Endometrial microvascular endothelial cells (primary cell): ENCODE results near the gene ANXA4. TPM values are rescaled to one million over a fixed set of nuclear protein-coding genes. Genes with fewer than 3 reads are reported as not detected.
"Not testable (repeated sequence)": the region's sequence is repeated elsewhere in the genome, so short reads cannot be mapped to it uniquely, and the experiment has no call there.

ENCODE experiments used
- in situ Hi-C: cut with HindIII; loops from 2 replicates; pipeline ENCODE4 v1.10.0; 2017; ENCODE audit warnings: low sequenced_read_pairs, low pct_unique_long_range_greater_than_20kb; ENCODE audit errors: inconsistent ontology term
- total RNA-seq: library from RNA; depleted of rRNA; stranded (reverse); fragments of >200 nt; gene quantifications from one replicate; pipeline ENCODE4 v1.2.3, GENCODE V29; 2015; ENCODE audit errors: inconsistent ontology term

The ANXA4 gene
- total RNA-seq, 1 donor from 2014 or later = 50.1 TPM

- in situ Hi-C loops = no loop called here
Observed at GRCh38 chr2:69771461-69771860, 29.5 kb downstream of the ANXA4 start.

DNA sequence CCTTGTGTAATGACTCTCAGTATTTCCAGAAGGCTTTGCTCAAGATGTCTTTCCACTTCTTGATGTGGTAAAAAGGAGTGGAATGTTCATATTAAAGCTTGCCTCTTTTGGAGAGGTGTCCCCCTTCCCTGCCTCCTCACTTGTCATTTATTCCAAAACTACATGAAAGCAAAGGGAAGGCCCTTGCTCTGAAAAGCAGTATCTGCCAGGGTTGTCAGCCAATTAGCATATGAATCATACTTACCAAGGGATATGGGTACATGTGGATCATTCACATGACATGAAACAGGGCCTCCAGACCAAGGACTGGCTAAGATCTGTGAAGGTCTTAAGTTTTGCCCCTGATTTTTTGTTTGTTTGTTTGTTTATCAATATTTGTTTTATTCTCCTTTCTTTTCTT, 31.3 kb downstream of the ANXA4 start:
- in situ Hi-C loops = no loop called here

- in situ Hi-C loops = not testable (repeated sequence)
Observed at GRCh38 chr2:69774258-69774983, 32.5 kb downstream of the ANXA4 start.

DNA sequence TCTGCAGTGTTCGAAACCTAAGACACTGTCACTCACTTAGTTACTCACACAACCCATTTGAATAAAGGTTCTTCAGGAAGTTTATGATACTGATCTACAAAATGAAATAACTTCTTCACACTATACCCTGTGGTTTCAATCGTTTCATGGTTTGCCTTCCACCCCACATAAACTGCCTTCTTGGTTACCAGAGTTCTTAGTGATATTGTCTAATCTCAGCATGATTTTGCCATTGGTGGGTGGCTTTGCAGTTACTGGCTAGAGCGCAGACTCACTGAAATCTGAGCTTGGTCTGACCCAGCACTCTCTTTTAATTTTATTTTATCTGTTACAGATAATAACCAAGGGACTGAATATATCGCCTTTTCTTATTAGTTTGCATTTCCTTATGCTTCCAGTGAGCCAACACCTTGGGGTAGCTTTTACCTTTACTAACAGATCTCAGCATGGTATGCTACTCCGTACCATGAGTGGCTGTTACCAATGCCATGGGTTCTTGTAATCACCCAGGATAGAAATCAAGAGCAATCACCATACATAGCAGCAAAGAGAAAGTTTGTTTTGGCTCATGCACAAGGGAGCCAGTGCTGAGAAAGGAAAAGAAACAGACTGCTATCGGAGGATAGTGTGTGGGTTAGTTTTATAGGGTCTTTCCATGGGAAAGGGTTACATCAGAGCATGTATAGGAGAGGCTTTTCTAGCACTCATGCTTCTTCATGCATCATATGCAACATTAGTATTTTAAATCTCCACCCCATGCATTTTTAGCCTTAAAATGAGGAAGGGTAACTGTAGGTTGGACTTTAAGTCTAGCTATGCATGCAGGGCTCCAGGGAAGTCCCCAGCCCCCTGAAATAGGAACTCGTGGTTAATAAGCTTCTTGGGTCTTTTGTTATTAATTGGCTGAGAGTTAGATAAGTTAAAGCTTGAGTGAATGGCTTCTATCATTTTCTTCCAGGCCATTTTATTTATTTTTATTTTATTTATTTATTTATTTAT, 33.3 kb downstream of the ANXA4 start:
- in situ Hi-C loops = no loop called here

- in situ Hi-C loops = no loop called here
Observed at GRCh38 chr2:69776886-69777785, 35.2 kb downstream of the ANXA4 start.

GRCh38 chr2:69777786-69778105, 35.8 kb downstream of the ANXA4 start:
- in situ Hi-C loops = no loop called here

GRCh38 chr2:69779258-69780001, 37.5 kb downstream of the ANXA4 start:
- in situ Hi-C loops = no loop called here

DNA sequence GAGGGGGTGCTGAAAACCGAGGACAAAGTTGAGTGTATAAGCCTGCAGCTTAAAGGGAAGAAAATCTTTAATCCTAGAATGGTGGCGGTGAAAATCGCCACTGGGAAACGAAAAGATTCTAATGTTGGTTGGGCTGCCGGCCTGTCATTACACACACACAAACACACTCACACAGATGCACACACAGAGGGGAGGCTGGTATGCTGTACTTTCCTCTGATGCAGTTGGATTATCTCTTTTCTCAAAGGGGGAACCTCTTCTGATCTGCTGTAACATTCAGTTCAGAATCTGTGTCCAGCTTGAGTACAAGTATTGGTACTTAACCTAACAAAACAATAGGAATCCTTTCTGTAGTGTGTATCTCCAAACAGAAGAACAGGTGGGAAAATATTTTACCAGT, 39.0 kb downstream of the ANXA4 start:
- in situ Hi-C loops = no loop called here

- in situ Hi-C loops = no loop called here
Observed at GRCh38 chr2:69781321-69782248, 39.7 kb downstream of the ANXA4 start.

GRCh38 chr2:69784228-69784627, 42.3 kb downstream of the ANXA4 start:
- in situ Hi-C loops = no loop called here

DNA sequence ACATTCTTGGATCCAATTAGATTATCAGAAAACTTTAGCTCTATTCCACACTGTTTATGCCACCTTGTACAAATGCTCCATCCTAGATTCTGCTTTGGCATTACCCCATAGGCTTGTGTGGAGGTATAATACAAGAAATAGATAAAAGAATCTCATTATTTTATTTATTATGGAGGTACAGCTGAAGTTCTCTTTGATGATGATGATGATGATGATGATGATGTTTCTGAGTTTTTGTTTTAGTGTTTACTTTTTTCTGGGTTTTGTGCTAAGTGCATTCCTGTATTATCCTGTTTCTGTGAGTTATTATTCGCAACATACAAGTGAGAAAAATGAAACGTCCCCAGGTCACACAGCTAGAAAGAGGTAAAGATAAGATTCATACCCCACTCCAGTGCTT, 43.4 kb downstream of the ANXA4 start:
- in situ Hi-C loops = no loop called here

DNA sequence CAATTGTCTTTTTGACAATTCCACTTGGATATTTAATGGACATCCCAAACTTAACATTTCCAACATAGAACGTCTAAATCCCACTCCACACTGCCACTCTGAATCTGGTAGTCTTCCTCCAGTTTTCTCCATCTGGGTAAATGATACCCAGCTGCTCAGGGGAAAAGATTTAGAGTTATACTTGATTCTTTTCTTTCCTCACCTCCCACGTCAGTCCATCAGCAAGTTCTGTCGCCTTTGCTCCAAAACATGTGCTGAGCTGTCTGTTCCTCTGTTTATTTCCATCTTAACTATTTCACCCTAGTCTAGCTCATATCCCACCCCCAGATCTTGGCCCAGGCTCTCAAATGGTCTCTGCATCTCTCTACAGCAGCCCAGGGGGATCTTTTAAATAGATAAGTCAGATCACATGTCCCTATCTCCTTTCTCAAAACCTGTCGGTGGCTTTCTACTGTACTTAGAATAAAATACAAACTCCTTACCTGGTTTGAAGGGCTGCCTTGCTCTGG, 44.2 kb downstream of the ANXA4 start:
- in situ Hi-C loops = no loop called here

GRCh38 chr2:69789175-69789721, 47.3 kb downstream of the ANXA4 start:
- in situ Hi-C loops = no loop called here

DNA sequence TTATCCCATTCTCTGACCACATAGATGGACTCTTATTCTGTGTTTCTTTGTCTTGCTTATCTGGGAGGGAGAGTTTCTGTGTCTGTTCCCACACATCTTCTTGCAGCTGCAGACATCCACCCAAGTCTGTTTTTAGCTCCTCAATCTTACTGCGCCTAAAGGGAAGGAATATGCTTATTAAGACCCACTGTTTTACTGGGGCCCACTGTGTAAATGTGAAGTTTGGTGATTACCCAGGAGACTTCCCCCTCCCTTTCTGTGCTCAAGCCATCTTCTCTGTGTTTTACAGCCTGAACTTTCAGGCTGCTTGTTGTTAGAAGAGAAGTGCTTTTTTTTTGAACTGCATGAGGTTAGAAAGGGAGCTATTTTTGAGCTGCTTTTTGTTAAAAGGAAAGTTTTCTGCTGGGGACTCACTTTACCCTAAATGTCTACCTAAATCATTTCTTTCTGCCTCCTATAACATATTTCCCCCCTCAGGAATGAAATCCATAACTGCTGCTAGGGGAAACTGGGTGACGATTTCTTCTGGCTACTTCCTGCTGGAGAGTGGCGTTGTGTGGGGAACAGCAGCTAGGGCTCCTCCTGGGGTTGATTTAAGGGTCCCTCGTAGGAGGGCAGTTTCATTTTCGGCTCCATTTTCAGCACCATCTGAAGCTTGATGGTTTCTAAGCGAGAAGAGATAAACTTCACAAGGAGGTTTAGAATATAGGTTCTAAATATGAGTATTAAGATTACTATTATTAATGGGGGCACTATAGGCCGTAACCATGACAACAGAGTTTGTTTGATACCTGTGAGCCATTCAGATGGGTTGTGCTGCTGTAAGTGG, 48.1 kb downstream of the ANXA4 start:
- in situ Hi-C loops = no loop called here

GRCh38 chr2:69790601-69790959, 48.6 kb downstream of the ANXA4 start:
- in situ Hi-C loops = no loop called here

DNA sequence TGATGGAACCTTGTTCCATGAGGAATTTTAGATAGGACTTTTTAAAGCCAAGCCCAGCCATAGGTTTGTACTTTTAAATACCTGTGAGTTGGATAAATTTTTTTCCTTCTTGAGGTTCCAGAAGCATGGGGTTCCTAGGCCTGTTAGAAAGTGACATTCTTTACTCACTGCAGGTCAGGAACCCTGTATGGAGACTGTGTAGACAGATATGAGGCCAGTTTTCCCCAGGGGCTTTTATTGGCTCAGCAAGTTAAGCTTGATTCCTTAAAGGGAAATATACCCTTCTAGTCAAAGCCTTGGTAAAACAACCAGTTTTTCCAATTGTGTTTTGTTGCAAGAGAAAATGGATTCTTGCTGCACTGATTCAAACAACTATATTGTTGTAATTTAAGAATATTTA, 49.1 kb downstream of the ANXA4 start:
- in situ Hi-C loops = no loop called here
